GM20000 (cell line): ENCODE data around the gene ZNF407.

Source experiments
- DNase-seq: peaks from one replicate; pipeline ENCODE4 v3.0.0; 2012; ENCODE audit warnings: low spot score
- CTCF ChIP-seq: IDR thresholded peaks from 2 replicates; pipeline ENCODE4 v1.5.1; 2012; ENCODE audit warnings: mild to moderate bottlenecking, control low read depth; ENCODE audit errors: extremely low read depth, missing control alignments

ZNF407 gene

DNA sequence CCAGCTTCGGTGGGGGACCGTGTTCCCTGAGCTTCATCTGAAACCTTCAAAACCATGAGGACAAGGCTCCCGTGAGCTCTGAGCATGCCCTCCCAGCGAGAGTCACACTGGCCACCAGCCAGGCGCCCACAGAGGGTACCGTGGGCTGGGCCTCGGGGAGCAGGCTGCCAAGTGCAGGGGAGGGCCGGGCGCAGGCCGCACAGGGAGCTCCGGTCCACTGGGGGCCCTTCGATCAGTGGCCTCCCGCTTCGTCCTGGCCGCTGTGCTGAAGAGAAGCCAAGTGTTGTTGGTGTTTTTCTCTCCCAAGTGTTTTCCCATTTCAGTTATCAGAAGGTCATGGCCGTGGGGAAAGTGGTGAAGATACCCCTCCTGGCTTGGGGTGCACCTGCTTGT is 466.8 kb downstream of the ZNF407 start:
- TF ChIP-seq CTCF = no peak
- DNase-seq = no peak

DNA sequence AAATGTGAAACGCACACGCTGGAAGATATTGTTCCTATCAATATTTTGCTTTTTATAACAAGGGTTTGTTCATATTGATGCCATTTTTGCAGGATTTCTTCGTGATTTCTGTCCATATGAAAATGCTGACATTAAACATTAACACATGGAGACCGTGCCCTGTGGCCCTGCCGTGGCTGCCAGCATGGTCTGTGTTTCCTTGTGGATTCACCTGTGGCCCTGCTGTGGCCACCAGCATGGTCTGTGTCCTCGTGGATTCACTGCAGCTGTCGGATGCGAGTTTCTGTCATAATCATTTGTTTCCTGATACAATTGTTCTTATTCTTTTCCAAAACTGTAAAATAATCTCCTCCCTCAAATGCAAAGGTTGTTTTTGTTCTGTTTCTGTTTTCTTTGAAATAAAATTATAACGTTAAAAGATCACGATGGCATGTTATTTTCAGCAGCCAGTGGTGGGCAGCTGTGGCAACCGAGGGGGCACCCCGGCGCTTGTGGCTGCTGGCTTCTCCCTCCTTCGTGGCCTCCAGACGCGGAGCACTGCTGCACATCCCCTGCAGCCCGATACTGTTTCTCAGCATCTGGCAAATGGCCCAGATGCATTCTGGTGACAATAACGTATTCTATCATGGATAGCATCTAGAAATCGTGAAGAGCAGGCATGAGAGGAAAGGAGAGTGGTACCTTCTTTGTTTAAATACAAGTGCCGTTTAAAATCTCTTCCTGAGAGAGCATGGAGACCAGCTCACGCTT is 467.8 kb downstream of the ZNF407 start:
- DNase-seq = no peak
- TF ChIP-seq CTCF = no peak

DNA sequence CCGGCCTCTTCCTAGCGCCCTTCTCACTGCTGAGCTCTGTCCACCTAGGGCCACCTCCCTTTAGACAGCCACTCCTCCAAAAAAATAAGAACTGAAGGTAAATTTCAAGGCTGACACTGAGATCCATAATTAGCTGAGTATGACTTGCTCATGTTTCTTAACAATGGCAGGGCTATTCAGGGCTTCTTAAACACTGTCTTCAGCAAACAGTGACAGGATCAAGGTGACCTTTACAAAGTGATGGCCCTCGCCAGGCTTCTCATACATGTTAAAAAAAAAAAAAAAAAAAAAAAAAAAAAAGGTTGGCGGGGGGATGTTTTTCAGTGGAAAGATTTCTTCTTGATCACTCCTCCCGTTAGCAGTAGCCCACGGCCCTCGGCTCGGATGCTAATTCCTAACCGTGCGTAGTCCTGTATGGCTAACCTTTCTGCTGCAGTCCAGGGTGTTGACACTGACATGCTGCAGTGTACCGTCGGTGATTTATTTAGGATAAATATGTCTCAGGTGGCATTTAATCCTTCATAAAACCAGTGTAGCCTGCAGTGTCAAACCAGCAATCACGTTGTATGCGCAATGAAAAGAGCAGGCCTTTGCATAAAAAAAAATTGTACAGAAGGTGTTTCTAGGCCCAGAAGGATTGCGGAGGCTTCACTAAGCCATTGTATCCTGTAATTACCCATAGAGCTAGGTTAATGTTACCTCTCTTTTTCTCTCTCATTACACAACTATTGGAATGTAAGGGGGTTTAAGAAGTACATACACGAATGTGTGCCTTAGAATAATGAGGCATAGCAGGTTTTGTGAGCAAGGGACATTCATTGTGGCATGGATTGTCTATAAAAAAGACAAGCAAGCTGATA is 468.6 kb downstream of the ZNF407 start:
- DNase-seq = no peak
- TF ChIP-seq CTCF = no peak

DNA sequence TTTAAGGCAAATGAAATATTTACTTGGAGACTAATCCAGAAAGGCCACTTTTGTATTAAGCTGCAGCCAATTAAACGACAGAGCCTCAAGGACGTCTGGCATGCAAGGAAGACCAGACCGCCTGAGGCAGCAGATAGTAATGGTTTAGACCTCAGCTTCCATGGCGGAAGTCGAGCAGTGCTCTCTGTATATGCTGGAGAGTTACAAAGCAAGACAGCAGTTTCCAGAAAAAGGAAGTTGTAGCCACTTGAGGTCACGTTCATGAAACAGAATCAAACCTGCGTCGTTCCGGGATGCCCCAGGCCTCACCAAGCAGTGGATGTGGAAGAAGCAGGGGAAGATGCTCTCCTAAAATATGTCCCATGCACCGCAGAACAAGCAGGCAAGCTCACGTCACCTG is 469.3 kb downstream of the ZNF407 start:
- no peak for TF ChIP-seq CTCF

GRCh38 chr18:75067996-75068645 is 470.5 kb downstream of the ZNF407 start:
- no peak for DNase-seq
- no peak for TF ChIP-seq CTCF

More for the DNA sequence above, 469.3 kb downstream of the ZNF407 start:
- DNase-seq = no peak

DNA sequence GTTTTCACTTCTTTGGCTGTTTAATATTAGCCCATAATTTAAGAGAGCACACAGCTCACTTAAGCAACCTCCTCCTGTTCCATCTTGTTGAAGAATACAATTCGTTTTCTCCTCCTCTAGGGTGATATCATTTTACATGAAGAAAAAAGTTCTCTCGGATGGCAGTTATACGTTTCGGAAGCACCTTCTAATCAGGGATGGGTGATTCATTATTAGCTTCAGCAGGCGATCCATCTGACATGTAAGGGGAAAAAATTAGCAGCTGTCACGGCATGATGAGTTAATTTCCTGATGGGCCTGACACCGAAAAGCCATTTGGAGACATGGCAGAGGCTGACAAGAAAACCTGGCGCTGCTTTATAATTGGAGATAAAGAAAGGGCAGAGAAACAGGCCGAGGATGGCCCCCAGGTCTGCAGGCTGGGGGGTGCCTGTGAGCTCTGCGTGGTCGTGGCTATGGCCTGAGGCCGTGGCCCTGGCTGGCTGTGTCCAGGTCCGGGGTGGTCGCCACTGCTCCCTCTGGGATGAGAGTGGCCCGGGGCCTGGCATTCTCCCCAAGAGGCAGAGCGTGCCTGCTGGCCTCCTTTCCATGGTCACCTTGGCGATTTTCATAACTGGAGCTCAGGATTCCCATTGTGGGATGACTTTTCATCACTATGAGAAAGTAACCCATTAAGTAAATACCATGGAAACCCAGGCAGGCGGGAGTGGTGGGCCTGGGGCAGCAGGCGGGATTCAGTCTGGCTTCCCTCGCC is 471.2 kb downstream of the ZNF407 start:
- no peak for DNase-seq
- no peak for TF ChIP-seq CTCF

DNA sequence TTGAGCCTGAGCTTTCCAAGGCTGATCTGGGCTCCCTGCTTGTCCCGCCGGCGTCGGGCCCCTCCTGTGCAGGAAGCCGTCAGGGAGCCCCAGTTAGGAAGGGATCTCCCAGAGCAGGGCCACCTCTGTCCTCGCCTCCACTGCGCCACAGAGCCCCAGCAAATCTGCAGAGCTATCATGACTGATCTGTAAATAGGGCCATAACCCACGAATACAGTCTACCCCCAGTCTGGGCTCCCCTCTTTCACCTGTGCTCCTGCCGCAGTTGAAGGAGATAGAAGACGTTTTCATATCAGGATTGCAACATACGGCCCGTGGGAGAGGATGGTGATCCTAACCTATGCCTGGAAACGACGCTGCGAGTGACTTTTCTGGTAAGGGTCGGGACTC is 472.6 kb downstream of the ZNF407 start:
- no peak for TF ChIP-seq CTCF
- DNase-seq = no peak
